ENCODE data around the gene RXFP4. TPM values are rescaled to one million over a fixed set of nuclear protein-coding genes. Genes with fewer than 3 reads are reported as not detected.

RXFP4 gene
- total RNA-seq, 4 donors from 2014 or later, result not detected

- Histone ChIP-seq H3K4me1 (peaks cover 6 to 50% (median 42%) of the 10 kb centered on the region in 4 donors), H3K9me3 (no peaks in the 10 kb centered on the region), H3K27me3 (no peaks in the 10 kb centered on the region), H3K4me3 (peak overlapping the region; percentile 59 to 97 (median 90)), H3K36me3 (peaks cover under 1 to 42% (median 5%) of the 10 kb centered on the region in 3 donors), H3K27ac (peak overlapping the region; percentile 90 to 98 (median 94))
- DNase-seq (ENCODE audit: low spot score in 2 of 2), result no peak
- WGBS, 2 donors, result 2 to 7% methylated on average over 9 to 10 of the region's 10 CpGs
- TF ChIP-seq EP300 (IDR thresholded peaks at IDR 0.05) (no peak), POLR2A (IDR thresholded peaks at IDR 0.05) (no peak), CTCF (IDR thresholded peaks at IDR 0.05) (no peak)
Measured at GRCh38 chr1:155933591-155934096, 7.8 kb upstream of the RXFP4 start.

GRCh38 chr1:155934097-155934935 lies 7.1 kb upstream of the RXFP4 start, which contains the start of gene KHDC4:
TSS of gene KHDC4 (minus strand) at chr1:155934413. CDS start at chr1:155934373, 40 bp downstream.
- H3K27ac ChIP-seq, result peak within 1 kb of the TSS; percentile 90 to 98 (median 94)
- no peaks in the 10 kb centered on the region for H3K27me3 ChIP-seq
- H3K36me3 ChIP-seq, result peaks cover 0 to 35% (median 3%) of the 10 kb centered on the region in 3 donors
- TF ChIP-seq CTCF (IDR thresholded peaks at IDR 0.05) (peak; percentile 2 to 51 (median 14)), EP300 (IDR thresholded peaks at IDR 0.05) (peak; percentile 77 to 99), POLR2A (IDR thresholded peaks at IDR 0.05) (peak; percentile 94 to 97)
- H3K4me1 ChIP-seq, result peaks cover 6 to 53% (median 43%) of the 10 kb centered on the region in 4 donors
- peak; percentile 91 to 94 for DNase-seq (ENCODE audit: low spot score in 2 of 2)
- H3K9me3 ChIP-seq, result no peaks in the 10 kb centered on the region
- WGBS, 2 donors, result 0 to 1% methylated on average over 49 to 50 of the region's 50 CpGs
- H3K4me3 ChIP-seq, result peak within 1 kb of the TSS; percentile 59 to 97 (median 90)

- no peaks in the 10 kb centered on the region for H3K9me3 ChIP-seq
- no peak for DNase-seq (ENCODE audit: low spot score in 2 of 2)
- H3K27me3 ChIP-seq, result no peaks in the 10 kb centered on the region
- peaks cover 6 to 53% (median 45%) of the 10 kb centered on the region in 4 donors for H3K4me1 ChIP-seq
- peak overlapping the region; percentile 59 to 97 (median 90) for H3K4me3 ChIP-seq
- H3K27ac ChIP-seq, result peak overlapping the region; percentile 90 to 98 (median 94)
- WGBS, 2 donors, result 83 to 89% methylated on average over 24 of the region's 24 CpGs
- peaks cover 0 to 28% (median 0%) of the 10 kb centered on the region in 3 donors for H3K36me3 ChIP-seq
- TF ChIP-seq POLR2A (IDR thresholded peaks at IDR 0.05) (no peak), CTCF (IDR thresholded peaks at IDR 0.05) (no peak), EP300 (IDR thresholded peaks at IDR 0.05) (no peak)
Measured at GRCh38 chr1:155934936-155935590, 6.4 kb upstream of the RXFP4 start.

- no peaks in the 10 kb centered on the region for H3K36me3 ChIP-seq
Measured at GRCh38 chr1:155938220-155938627, 3.2 kb upstream of the RXFP4 start.

More at GRCh38 chr1:155938220-155938627, 3.2 kb upstream of the RXFP4 start:
- Histone ChIP-seq H3K9me3 (no peaks in the 10 kb centered on the region), H3K27ac (peak overlapping the region in 2 of 4 donors; percentile 51 to 70), H3K4me3 (no peak overlapping the region), H3K4me1 (peaks cover 0 to 53% (median 40%) of the 10 kb centered on the region in 4 donors), H3K27me3 (no peaks in the 10 kb centered on the region)
- peak in 1 of 2 donors; percentile 60 for DNase-seq (ENCODE audit: low spot score in 2 of 2)
- WGBS, 2 donors, result 0% methylated on average over 1 of the region's 1 CpG
- TF ChIP-seq EP300 (IDR thresholded peaks at IDR 0.05), result peak; percentile 22 to 36
- TF ChIP-seq POLR2A (IDR thresholded peaks at IDR 0.05), result no peak
- peak; percentile 53 to 71 (median 58) for TF ChIP-seq CTCF (IDR thresholded peaks at IDR 0.05)
